Measurements from ENCODE around the gene TMEM219. TPM values are rescaled to one million over a fixed set of nuclear protein-coding genes. Genes with fewer than 3 reads are reported as not detected.

The TMEM219 gene
- total and polyA plus RNA-seq, 2 of the 8 experiments (the other 6 are each of a cell fraction or from before 2014, with no cell fraction given) = 60.2 to 116 TPM

GRCh38 chr16:30016555-30017276 lies 54.8 kb downstream of the TMEM219 start:
- no peak for FAIRE-seq
- TF ChIP-seq TCF12 (IDR thresholded peaks at IDR 0.05; ENCODE audit: low read depth, low read length) (no peak), CHD1 (IDR thresholded peaks at IDR 0.05; ENCODE audit: low read depth, low read length) (no peak), GTF2F1 (IDR thresholded peaks at IDR 0.05; ENCODE audit: borderline replicate concordance, low read depth, low read length) (no peak)

More at GRCh38 chr16:30016555-30017276, 54.8 kb downstream of the TMEM219 start:
- Histone ChIP-seq H2BK20ac (ENCODE audit: low read length) (no peak overlapping the region), H3K4me3 (ENCODE audit: extremely low read depth in 1 of 4, insufficient read depth in 2 of 4, low read depth in 3 of 4, low read length in 4 of 4) (no peak overlapping the region), H3K4me2 (ENCODE audit: insufficient read depth in 1 of 2, low read depth in 2 of 2, low read length in 2 of 2) (no peak overlapping the region), H3K4ac (replicated peaks; ENCODE audit: insufficient read length, low read depth, low read length) (no peak overlapping the region), H4K91ac (replicated peaks; ENCODE audit: insufficient read length, low read length) (no peak overlapping the region), H3K79me2 (ENCODE audit: control insufficient read depth in 1 of 2, insufficient read depth in 2 of 2, low read length in 2 of 2) (no peaks in the 10 kb centered on the region), H2AK5ac (ENCODE audit: low read depth, low read length) (no peak overlapping the region), H2BK15ac (ENCODE audit: low read length) (no peak overlapping the region), H3K56ac (replicated peaks; ENCODE audit: insufficient read length, low read depth, low read length) (no peak overlapping the region), H4K5ac (ENCODE audit: insufficient read length, low read depth, low read length) (no peak overlapping the region), H3K27me3 (replicated peaks in 1 of 4; ENCODE audit: control insufficient read depth in 3 of 4, extremely low read depth in 1 of 4, insufficient read depth in 3 of 4, low read length in 3 of 4) (peaks cover 0 to 7% (median 3%) of the 10 kb centered on the region in 4 experiments; a peak in 3 of 7 replicates), H3K4me1 (replicated peaks in 1 of 4; ENCODE audit: control insufficient read depth in 3 of 4, insufficient read depth in 4 of 4, low read length in 3 of 4) (peaks cover 0 to 5% (median 4%) of the 10 kb centered on the region in 4 experiments; a peak in 3 of 7 replicates), H3K23me2 (ENCODE audit: low read depth, low read length) (peaks cover 7% of the 10 kb centered on the region), H3K14ac (ENCODE audit: insufficient read length) (no peak overlapping the region), H3K27ac (ENCODE audit: low read depth, low read length) (no peak overlapping the region), H3K9ac (replicated peaks in 1 of 4; ENCODE audit: extremely low read depth in 1 of 4, low read depth in 3 of 4, low read length in 3 of 4) (peak overlapping the region in 1 of 4 experiments; percentile 13; a peak in 2 of 7 replicates), H2BK12ac (ENCODE audit: low read depth, low read length) (no peak overlapping the region), H3K23ac (ENCODE audit: insufficient read length) (no peak overlapping the region), H2BK120ac (replicated peaks; ENCODE audit: low read depth, low read length) (no peak overlapping the region), H4K20me1 (replicated peaks in 1 of 2; ENCODE audit: control insufficient read depth in 1 of 2, insufficient read depth in 2 of 2, low read length in 2 of 2) (no peaks in the 10 kb centered on the region), H3K18ac (ENCODE audit: extremely low read depth, low read length) (no peak overlapping the region), H3K36me3 (ENCODE audit: control insufficient read depth in 2 of 4, insufficient read depth in 4 of 4, low read length in 3 of 4) (no peaks in the 10 kb centered on the region), H3K79me1 (ENCODE audit: low read depth, low read length) (no peaks in the 10 kb centered on the region), H4K8ac (ENCODE audit: extremely low read depth, insufficient read depth, low read length) (no peak overlapping the region), H3K9me3 (ENCODE audit: insufficient read depth in 2 of 2, low read depth in 1 of 2, low read length in 1 of 2) (no peaks in the 10 kb centered on the region), H2BK5ac (ENCODE audit: low read depth, low read length) (no peak overlapping the region), H2AFZ (ENCODE audit: low read length) (no peak overlapping the region)
- DNase-seq (ENCODE audit: low read depth in 1 of 2, low spot score in 2 of 2) = no peak
- WGBS, 2 experiments (ENCODE audit: extremely low coverage in 1 of 2, insufficient coverage in 1 of 2, insufficient read length in 1 of 2, insufficient replicate concordance in 2 of 2, low coverage in 1 of 2, low lambda C conversion rate in 2 of 2, missing lambda C conversion rate in 1 of 2) = 89% methylated on average over 8 of the region's 8 CpGs; no CpG with 5 or more reads in 1 of the 2 experiments
- POLR2A ChIA-PET (ENCODE audit: partially characterized antibody) = no interaction called here
- CTCF ChIA-PET (ENCODE audit: partially characterized antibody) = interaction anchor here (1.8 to 2.1 kb wide), 2 partner anchors 8 to 15 kb away, joined by 6 to 11 read pairs; no protein-coding TSS in a partner anchor

Data from H1 (cell line).